Hepatocyte (in vitro differentiated cells): ENCODE measurements around the gene RBP4.

Source experiments
- CTCF ChIP-seq: fragments of 200-600 bp; sonication (generic); IDR thresholded peaks from 2 replicates; pipeline ENCODE4 v1.5.1; 2016; ENCODE audit warnings: antibody characterized with exemption, mild to moderate bottlenecking; ENCODE audit not compliant: poor library complexity
- EZH2phosphoT487 ChIP-seq: fragments of 200-600 bp; sonication (generic); IDR thresholded peaks from one replicate; pipeline ENCODE4 v1.6.1; 2018; ENCODE audit warnings: antibody characterized with exemption, mild to moderate bottlenecking, low read depth, moderate library complexity; ENCODE audit not compliant: unreplicated experiment, severe bottlenecking

GRCh38 chr10:93599778-93600177 is 1.3 kb downstream of the RBP4 start:
- TF ChIP-seq CTCF: no peak
- TF ChIP-seq EZH2phosphoT487: no peak
